GM18526 (cell line): ENCODE results near the gene NELL1.

ENCODE experiments used
- POLR2A ChIP-seq: IDR thresholded peaks from 3 replicates; pipeline ENCODE4 v1.6.1; 2011; ENCODE audit not compliant: insufficient read length; ENCODE audit errors: extremely low read depth

Gene NELL1

DNA sequence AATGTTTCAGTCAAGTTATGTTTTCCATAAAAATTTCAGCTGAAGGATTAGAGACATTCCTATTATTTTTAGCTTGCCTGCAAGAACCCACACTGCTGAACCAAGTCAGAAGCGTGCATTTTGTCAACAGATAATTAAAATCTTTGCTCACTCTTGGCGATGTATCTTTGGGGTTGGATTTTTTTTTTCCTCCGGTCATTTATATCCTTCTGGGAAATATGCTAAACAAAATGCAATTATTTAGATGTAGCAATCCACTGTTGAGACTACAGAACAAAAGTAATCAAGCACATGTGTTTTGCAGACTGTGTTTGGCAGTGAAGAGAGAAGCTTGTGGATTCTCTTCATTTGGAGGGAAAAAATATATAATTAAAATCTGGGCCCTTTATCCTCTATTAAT lies 15.3 kb upstream of the NELL1 start:
- no peak for TF ChIP-seq POLR2A

- no peak for TF ChIP-seq POLR2A
These were observed 12.5 kb upstream of the NELL1 start for GRCh38 chr11:20656901-20657300.

DNA sequence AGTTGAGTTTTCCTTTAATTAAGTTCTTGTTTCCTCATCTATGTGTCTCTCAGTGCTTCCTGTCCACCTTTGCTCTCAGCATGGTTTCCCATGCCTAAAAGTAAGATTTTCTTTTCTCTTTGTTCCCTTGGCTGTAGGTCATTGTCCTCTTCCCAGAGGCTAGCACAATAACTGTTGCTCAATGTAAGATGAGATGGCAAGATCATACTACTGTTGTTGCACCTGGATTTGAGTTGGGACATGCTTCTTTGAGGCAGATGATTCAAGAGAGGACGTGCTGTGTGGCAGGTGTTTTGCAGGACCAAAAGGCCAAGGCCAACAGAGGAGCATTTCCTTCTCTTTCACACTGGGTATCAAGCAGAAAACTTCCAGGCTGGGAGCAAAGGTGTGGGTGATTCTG lies 11.3 kb upstream of the NELL1 start:
- no peak for TF ChIP-seq POLR2A

DNA sequence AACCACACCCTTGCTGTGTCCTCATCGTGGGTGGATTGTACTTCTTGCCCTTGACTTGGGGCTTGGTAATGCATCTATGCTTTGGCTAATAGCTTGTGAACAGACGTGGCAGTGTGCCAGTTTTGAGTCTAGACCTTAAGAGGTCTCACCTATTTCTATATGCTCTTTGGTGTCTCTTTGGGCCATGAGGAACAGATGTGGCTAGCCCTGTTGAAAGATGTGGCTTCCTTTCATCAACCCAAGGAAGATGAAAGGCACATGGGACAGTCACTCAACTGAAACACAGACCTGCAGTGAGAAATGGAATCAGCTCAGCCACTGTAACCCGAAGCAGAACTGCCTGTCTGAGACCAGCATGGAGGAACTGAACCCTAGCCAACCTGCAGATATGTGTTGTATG lies 7.9 kb upstream of the NELL1 start:
- TF ChIP-seq POLR2A: no peak

DNA sequence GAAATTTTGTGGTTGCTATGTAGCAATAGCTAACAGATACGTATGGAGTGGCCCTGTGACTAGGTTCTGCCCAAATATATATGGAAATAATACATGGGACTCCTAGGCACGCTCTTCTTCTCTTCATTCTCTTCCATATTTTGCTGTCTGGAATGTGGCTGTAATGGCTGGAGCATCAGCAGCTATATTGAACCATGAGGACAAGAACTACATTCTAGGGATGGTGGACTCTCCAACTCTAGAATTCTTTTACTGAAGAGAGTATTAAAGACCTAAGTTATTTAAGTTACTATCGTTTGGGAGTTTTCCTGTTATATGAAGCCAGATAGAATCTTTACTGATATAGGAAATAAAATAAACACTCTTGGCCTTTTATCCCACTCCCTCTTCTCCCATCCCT lies 7.5 kb upstream of the NELL1 start:
- no peak for TF ChIP-seq POLR2A

DNA sequence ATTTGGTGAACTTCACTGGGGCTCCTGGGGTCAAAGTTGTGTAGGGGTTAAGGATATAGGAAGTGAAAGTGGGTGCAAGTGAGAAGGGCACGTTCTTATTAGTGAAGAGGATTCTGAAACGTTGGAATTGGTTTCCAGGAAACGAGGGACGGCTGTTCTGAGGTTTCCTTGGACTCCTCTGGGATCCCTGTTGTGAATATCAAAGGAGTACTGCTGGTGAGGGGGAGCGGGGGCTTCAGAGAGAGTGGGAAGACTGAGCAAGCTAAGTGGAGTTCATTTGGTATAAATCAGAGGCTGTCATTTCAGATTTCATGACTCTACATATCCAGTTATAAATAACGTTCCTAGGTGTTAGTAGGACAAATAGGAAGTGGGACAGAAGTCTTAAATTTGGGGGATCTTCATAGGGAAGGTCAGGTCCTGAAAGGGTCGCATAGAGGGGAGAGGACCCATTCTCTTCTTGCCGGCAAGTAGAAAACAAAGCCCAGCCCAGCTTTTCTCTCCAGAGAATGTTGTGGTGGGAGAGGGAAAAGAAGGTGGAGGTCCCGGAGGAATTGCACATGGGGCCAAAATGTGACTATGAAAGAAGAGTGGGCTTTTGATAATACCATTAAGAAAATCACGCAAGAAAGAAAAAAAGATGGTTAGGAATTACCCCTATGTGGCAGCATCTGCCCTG lies 1.1 kb upstream of the NELL1 start:
- no peak for TF ChIP-seq POLR2A

- no peak for TF ChIP-seq POLR2A
These were observed 666 bp downstream of the NELL1 start for GRCh38 chr11:20669820-20670684.

- no peak for TF ChIP-seq POLR2A
These were observed 1.6 kb downstream of the NELL1 start for GRCh38 chr11:20670932-20671403.

DNA sequence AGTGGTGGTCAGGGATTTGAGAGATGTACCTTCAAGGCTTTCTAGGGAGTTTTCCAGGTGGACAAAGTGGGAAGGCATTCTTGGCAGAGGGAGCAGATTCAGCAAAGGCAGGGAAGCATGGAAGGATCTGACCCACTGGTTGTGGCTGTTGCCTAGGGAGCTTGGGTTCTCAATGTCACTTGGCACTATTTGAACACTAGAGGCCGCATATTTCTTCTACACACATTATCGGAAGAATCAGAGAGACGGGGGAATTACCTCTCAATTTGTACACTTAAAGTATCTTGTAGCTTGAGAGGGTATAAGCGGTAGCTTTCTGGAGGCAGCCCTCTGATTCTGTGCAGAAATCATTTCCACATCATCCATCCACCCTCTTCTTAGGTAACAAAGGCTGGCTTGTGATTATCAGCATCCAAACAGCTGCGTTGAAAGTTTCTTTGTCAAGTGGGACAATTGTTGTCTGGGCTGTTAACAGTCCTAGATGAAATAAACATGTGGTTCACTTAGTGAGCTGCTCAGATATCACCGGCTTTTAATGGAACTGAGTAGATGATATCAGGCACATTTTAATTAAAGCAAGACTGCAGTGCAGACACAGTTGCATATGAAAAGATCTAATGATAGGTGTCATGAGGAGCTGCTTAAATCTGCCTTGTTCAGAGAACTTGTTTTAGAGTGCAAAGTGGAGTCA lies 2.6 kb downstream of the NELL1 start:
- TF ChIP-seq POLR2A: no peak

GRCh38 chr11:20672575-20672974 lies 3.2 kb downstream of the NELL1 start:
- no peak for TF ChIP-seq POLR2A

GRCh38 chr11:20676658-20677057 lies 7.3 kb downstream of the NELL1 start:
- TF ChIP-seq POLR2A: no peak

- no peak for TF ChIP-seq POLR2A
These were observed 19.4 kb downstream of the NELL1 start for GRCh38 chr11:20688761-20689160.

DNA sequence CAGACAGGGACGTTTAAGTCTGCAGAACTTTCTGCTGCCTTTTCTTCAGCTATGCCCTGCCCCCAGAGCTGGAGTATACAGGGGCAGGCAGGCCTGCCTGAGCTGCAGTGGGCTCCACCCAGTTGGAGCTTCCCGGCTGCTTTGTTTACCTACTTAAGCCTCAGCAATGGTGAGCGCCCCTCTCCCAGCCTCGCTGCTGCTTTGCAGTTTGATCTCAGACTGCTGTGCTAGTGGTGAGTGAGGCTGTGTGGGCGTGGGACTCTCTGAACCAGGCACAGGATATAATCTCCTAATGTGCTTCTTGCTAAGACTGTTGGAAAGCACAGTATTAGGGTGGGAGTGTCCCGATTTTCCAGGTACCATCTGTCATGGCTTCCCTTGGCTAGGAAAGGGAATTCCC lies 38.5 kb downstream of the NELL1 start:
- no peak for TF ChIP-seq POLR2A

- no peak for TF ChIP-seq POLR2A
These were observed 43.5 kb downstream of the NELL1 start for GRCh38 chr11:20712912-20713311.

DNA sequence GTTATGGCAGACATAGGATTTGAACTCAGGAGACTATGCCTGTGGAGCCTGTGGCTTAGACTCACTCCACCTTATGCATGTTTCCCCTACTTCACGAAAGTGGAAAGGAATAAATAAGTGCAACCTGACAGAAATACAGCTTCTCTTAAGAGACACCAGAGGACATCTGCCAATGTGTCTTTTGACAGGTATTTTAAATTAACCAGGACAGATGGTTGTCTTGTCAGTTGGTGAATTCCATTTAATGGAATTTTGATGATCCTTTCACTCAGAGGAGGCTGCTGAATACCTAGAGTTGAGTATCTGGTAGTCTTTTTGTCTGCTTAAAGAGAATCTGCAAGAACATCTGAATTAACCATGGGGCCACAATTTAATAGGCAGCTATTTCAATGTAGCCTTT lies 46.1 kb downstream of the NELL1 start:
- TF ChIP-seq POLR2A: no peak

- no peak for TF ChIP-seq POLR2A
These were observed 46.5 kb downstream of the NELL1 start for GRCh38 chr11:20715931-20716330.
